Thoracic aorta (tissue), 2 donors: ENCODE results near the gene CLN3. TPM values are rescaled to one million over a fixed set of nuclear protein-coding genes. Genes with fewer than 3 reads are reported as not detected.

Experiments
- ATAC-seq: fragments of 150-250 bp; one replicate; pipeline ENCODE4 v1.8.0; 2017; ENCODE audit warnings: low read depth; ENCODE audit not compliant: insufficient number of reproducible peaks, low FRiP score
- DNase-seq: peaks from one replicate; pipeline ENCODE4 v3.0.0-alpha.2; 2020; ENCODE audit warnings: low spot score
- H3K27ac ChIP-seq, 2 donors: fragments of 200-600 bp; sonication (generic); 1 replicate in 1 of 2; 2 replicates in 1 of 2; pipeline ENCODE4 v1.5.1; 2016; ENCODE audit warnings: mild to moderate bottlenecking in 2 of 2, moderate library complexity in 2 of 2
- H3K27me3 ChIP-seq: fragments of 200-600 bp; sonication (generic); replicated peaks from 2 replicates; pipeline ENCODE4 v1.6.0; 2016; ENCODE audit warnings: mild to moderate bottlenecking; ENCODE audit not compliant: insufficient read depth
- H3K36me3 ChIP-seq: fragments of 200-600 bp; sonication (generic); one replicate; pipeline ENCODE4 v1.5.1; 2016
- H3K4me1 ChIP-seq, 2 donors: fragments of 200-600 bp; sonication (generic); 1 replicate in 1 of 2; 2 replicates in 1 of 2; pipeline versions ENCODE4 v1.5.1 to v1.6.0; 2016; ENCODE audit warnings: low read depth in 2 of 2, mild to moderate bottlenecking in 1 of 2; ENCODE audit not compliant: control insufficient read depth in 1 of 2
- H3K4me3 ChIP-seq: fragments of 200-600 bp; sonication (generic); 2 replicates; pipeline ENCODE4 v1.5.1; 2016; ENCODE audit warnings: mild to moderate bottlenecking
- H3K9me3 ChIP-seq: fragments of 200-600 bp; sonication (generic); 2 replicates; pipeline ENCODE4 v1.5.1; 2016
- CTCF ChIP-seq: fragments of 200-600 bp; sonication (generic); IDR thresholded peaks from one replicate; pipeline ENCODE4 v1.5.1; 2019; ENCODE audit warnings: antibody characterized with exemption
- total RNA-seq, 2 donors: library from RNA; depleted of rRNA; stranded (reverse); fragments of >200 nt; gene quantifications; one replicate each; pipeline versions ENCODE4 v1.1.0 to v1.2.3, GENCODE V29; 2016

Gene CLN3
- total RNA-seq, 2 donors from 2014 or later, result 16.9 to 25.2 TPM

DNA sequence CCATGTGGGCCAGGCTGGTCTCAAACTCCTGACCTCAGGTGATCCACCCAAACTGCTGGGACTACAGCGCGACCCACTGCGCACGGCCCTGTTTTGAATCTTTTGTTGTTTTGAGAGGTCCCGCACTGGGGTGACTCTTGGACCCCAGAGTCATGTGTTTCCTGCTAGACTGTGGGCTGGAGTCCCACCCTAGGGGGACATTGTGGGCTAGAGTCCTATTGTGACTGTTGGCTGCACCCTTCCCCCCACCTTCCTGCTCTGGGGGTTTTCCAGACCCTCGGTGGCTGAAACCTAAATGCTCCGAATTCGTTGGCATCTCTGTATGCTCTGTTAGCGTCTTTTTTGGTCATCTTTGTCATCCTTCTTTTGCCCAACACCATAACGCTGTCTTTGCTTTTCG, 30.9 kb upstream of the CLN3 start:
- no peak for TF ChIP-seq CTCF
- no peaks in the 10 kb centered on the region for H3K9me3 ChIP-seq
- no peak for ATAC-seq
- no peak overlapping the region for H3K4me3 ChIP-seq
- H3K36me3 ChIP-seq, result no peaks in the 10 kb centered on the region
- no peaks in the 10 kb centered on the region for H3K27me3 ChIP-seq
- H3K4me1 ChIP-seq, result no peaks in the 10 kb centered on the region
- no peak overlapping the region for H3K27ac ChIP-seq
- no peak for DNase-seq

DNA sequence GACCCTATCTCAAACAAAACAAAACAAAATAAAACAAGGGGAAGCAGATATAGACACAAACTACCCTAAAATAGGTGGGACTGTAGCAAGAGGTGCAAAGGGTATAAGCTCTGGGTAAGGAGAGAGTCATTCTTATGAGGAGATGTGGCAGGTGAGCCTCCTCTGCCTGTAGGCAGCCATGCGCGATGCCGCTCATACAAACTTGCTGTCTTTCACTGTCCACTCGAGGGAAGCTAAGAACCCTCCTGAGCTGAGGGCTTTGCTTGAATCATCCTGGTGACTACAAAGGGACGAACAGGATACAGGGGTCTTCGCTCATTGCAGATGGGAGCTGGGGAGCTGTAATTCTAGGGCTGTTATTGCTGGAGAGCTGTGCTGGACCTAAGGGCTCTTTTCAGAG, 29.6 kb upstream of the CLN3 start:
- H3K4me3 ChIP-seq, result no peak overlapping the region
- TF ChIP-seq CTCF, result no peak
- DNase-seq (no peak), ATAC-seq (no peak)
- H3K36me3 ChIP-seq, result no peaks in the 10 kb centered on the region
- H3K27ac ChIP-seq, result no peak overlapping the region
- no peaks in the 10 kb centered on the region for H3K9me3 ChIP-seq
- H3K4me1 ChIP-seq, result no peaks in the 10 kb centered on the region
- H3K27me3 ChIP-seq, result no peaks in the 10 kb centered on the region

- H3K27me3 ChIP-seq, result no peaks in the 10 kb centered on the region
- H3K36me3 ChIP-seq, result no peaks in the 10 kb centered on the region
- DNase-seq (no peak), ATAC-seq (no peak)
- H3K4me3 ChIP-seq, result no peak overlapping the region
- no peak for TF ChIP-seq CTCF
- no peaks in the 10 kb centered on the region for H3K4me1 ChIP-seq
- no peaks in the 10 kb centered on the region for H3K9me3 ChIP-seq
- H3K27ac ChIP-seq, result no peak overlapping the region
These were observed 28.8 kb upstream of the CLN3 start for GRCh38 chr16:28520672-28521071.

GRCh38 chr16:28514246-28514645, 22.4 kb upstream of the CLN3 start:
- H3K27ac ChIP-seq, result no peak overlapping the region
- H3K9me3 ChIP-seq, result no peaks in the 10 kb centered on the region
- H3K4me3 ChIP-seq, result no peak overlapping the region
- H3K36me3 ChIP-seq, result no peaks in the 10 kb centered on the region
- ATAC-seq, result no peak
- no peak for TF ChIP-seq CTCF
- DNase-seq, result no peak
- no peaks in the 10 kb centered on the region for H3K4me1 ChIP-seq
- H3K27me3 ChIP-seq, result no peaks in the 10 kb centered on the region

DNA sequence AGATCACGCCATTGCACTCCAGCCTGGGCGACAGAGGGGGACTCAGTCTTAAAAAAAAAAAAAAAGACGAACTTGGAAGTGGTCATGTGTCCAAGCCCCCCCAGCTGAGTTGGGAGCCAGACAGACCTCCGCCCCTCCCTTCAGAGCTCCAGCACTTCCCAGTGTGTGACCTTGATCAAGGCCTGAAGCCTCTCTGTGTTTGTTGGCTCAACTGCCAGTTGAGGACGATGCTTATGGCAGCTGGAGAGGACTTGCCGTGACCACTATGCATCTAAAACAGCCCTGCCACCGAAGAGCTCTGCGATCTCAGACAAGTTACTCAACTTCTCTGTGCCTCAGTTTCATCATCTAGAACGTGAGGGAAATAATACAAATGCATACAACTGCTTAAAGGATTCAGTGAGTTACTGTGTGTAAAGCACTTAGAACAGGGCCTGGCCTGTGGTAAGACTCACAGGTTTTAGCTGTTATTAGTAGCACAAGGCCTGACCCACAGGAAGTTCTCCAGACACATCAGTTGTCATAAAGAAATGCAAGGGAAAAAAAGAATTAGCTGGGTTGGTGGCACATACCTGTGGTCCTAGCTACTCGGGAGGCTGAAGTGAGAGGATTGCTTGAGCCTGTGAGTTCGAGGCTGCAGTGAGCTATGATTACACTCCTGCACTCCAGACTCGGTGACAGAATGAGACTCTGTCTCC, 21.8 kb upstream of the CLN3 start:
- no peak overlapping the region for H3K27ac ChIP-seq
- no peak overlapping the region for H3K4me3 ChIP-seq
- no peak for ATAC-seq
- no peaks in the 10 kb centered on the region for H3K9me3 ChIP-seq
- no peak for DNase-seq
- no peaks in the 10 kb centered on the region for H3K27me3 ChIP-seq
- H3K4me1 ChIP-seq, result no peaks in the 10 kb centered on the region
- TF ChIP-seq CTCF, result no peak
- H3K36me3 ChIP-seq, result no peaks in the 10 kb centered on the region
